Measurements from ENCODE around the gene LHX3.

Gene LHX3

GRCh38 chr9:136251264-136252115, 46.6 kb upstream of the LHX3 start:
- no peaks in the 10 kb centered on the region for H3K79me1 ChIP-seq (ENCODE audit: low read length)
- no peak for DNase-seq
- WGBS (ENCODE audit: extremely low coverage, insufficient coverage, insufficient read length) = no CpG with 5 or more reads among the region's 50 CpGs
- H3K4me3 ChIP-seq (ENCODE audit: low read depth, low read length) = no peak overlapping the region
- H3K4me1 ChIP-seq (ENCODE audit: control insufficient read depth in 1 of 2, insufficient read depth in 2 of 2, low read length in 2 of 2) = peaks cover 3 to 5% of the 10 kb centered on the region in 2 experiments
- no peaks in the 10 kb centered on the region for H3K9me3 ChIP-seq (ENCODE audit: insufficient read depth, low read depth, low read length)
- H4K12ac ChIP-seq (ENCODE audit: low read depth, low read length) = no peak overlapping the region
- H3K23ac ChIP-seq (ENCODE audit: low read length) = no peak overlapping the region
- no peak overlapping the region for H3K9ac ChIP-seq (ENCODE audit: low read length)
- no peak overlapping the region for H2AK5ac ChIP-seq (ENCODE audit: low read length)
- no peak overlapping the region for H4K91ac ChIP-seq (ENCODE audit: low read depth, low read length)
- H3K36me3 ChIP-seq (ENCODE audit: control insufficient read depth in 1 of 2, insufficient read depth in 2 of 2, low read length in 2 of 2) = no peaks in the 10 kb centered on the region
- H3K4me2 ChIP-seq (ENCODE audit: low read length) = no peak overlapping the region
- no peak overlapping the region for H3K14ac ChIP-seq (ENCODE audit: low read length)
- no peak overlapping the region for H3K27ac ChIP-seq (ENCODE audit: low read depth, low read length)
- no peak overlapping the region for H3K4ac ChIP-seq (ENCODE audit: low read depth, low read length)
- no peaks in the 10 kb centered on the region for H3K27me3 ChIP-seq (ENCODE audit: insufficient read depth, low read length)
- no peaks in the 10 kb centered on the region for H3K79me2 ChIP-seq (ENCODE audit: control insufficient read depth, insufficient read depth, low read length, poor library complexity)
- no peak overlapping the region for H4K8ac ChIP-seq (ENCODE audit: low read depth, low read length)
- no peak overlapping the region for H2BK5ac ChIP-seq (ENCODE audit: low read depth, low read length, poor library complexity)
- H3K18ac ChIP-seq (ENCODE audit: low read length) = no peak overlapping the region
- H2BK120ac ChIP-seq (ENCODE audit: insufficient read depth, low read length, poor library complexity) = no peak overlapping the region
- H2BK12ac ChIP-seq (ENCODE audit: low read length) = no peak overlapping the region
- no peak overlapping the region for H2AFZ ChIP-seq (ENCODE audit: insufficient read depth, low read length, poor library complexity)

- Histone ChIP-seq H2BK5ac (ENCODE audit: low read depth, low read length, poor library complexity) (no peak overlapping the region), H3K9me3 (ENCODE audit: insufficient read depth, low read depth, low read length) (no peaks in the 10 kb centered on the region), H3K27me3 (ENCODE audit: insufficient read depth, low read length) (no peaks in the 10 kb centered on the region)
Measured at GRCh38 chr9:136250676-136251075, 45.7 kb upstream of the LHX3 start.

GRCh38 chr9:136249877-136250559, 45.1 kb upstream of the LHX3 start:
- H2AFZ ChIP-seq (ENCODE audit: insufficient read depth, low read length, poor library complexity) = no peak overlapping the region
- H3K9ac ChIP-seq (ENCODE audit: low read length) = no peak overlapping the region

More at GRCh38 chr9:136250676-136251075, 45.7 kb upstream of the LHX3 start:
- Histone ChIP-seq H4K8ac (ENCODE audit: low read depth, low read length) (no peak overlapping the region), H3K4me2 (ENCODE audit: low read length) (no peak overlapping the region), H3K4me1 (ENCODE audit: control insufficient read depth in 1 of 2, insufficient read depth in 2 of 2, low read length in 2 of 2) (peaks cover 3 to 5% of the 10 kb centered on the region in 2 experiments), H3K79me2 (ENCODE audit: control insufficient read depth, insufficient read depth, low read length, poor library complexity) (no peaks in the 10 kb centered on the region), H3K18ac (ENCODE audit: low read length) (no peak overlapping the region), H4K12ac (ENCODE audit: low read depth, low read length) (no peak overlapping the region), H2BK12ac (ENCODE audit: low read length) (no peak overlapping the region), H3K9ac (ENCODE audit: low read length) (no peak overlapping the region), H3K79me1 (ENCODE audit: low read length) (no peaks in the 10 kb centered on the region), H2AFZ (ENCODE audit: insufficient read depth, low read length, poor library complexity) (no peak overlapping the region), H3K14ac (ENCODE audit: low read length) (no peak overlapping the region), H2AK5ac (ENCODE audit: low read length) (no peak overlapping the region), H3K23ac (ENCODE audit: low read length) (no peak overlapping the region), H2BK120ac (ENCODE audit: insufficient read depth, low read length, poor library complexity) (no peak overlapping the region), H3K36me3 (ENCODE audit: control insufficient read depth in 1 of 2, insufficient read depth in 2 of 2, low read length in 2 of 2) (no peaks in the 10 kb centered on the region), H3K27ac (ENCODE audit: low read depth, low read length) (no peak overlapping the region), H3K4ac (ENCODE audit: low read depth, low read length) (no peak overlapping the region), H3K4me3 (ENCODE audit: low read depth, low read length) (no peak overlapping the region), H4K91ac (ENCODE audit: low read depth, low read length) (no peak overlapping the region)
- WGBS (ENCODE audit: extremely low coverage, insufficient coverage, insufficient read length) = no CpG with 5 or more reads among the region's 10 CpGs
- DNase-seq = no peak

GRCh38 chr9:136248951-136249876, 44.3 kb upstream of the LHX3 start:
- Histone ChIP-seq H4K8ac (ENCODE audit: low read depth, low read length) (no peak overlapping the region), H3K4ac (ENCODE audit: low read depth, low read length) (no peak overlapping the region), H3K4me3 (ENCODE audit: low read depth, low read length) (no peak overlapping the region), H3K79me1 (ENCODE audit: low read length) (no peaks in the 10 kb centered on the region), H4K91ac (ENCODE audit: low read depth, low read length) (no peak overlapping the region), H3K14ac (ENCODE audit: low read length) (no peak overlapping the region), H2BK12ac (ENCODE audit: low read length) (no peak overlapping the region), H2AFZ (ENCODE audit: insufficient read depth, low read length, poor library complexity) (no peak overlapping the region), H2AK5ac (ENCODE audit: low read length) (no peak overlapping the region), H3K9ac (ENCODE audit: low read length) (no peak overlapping the region), H3K4me1 (ENCODE audit: control insufficient read depth in 1 of 2, insufficient read depth in 2 of 2, low read length in 2 of 2) (peaks cover 9 to 12% of the 10 kb centered on the region in 2 experiments), H3K4me2 (ENCODE audit: low read length) (no peak overlapping the region), H3K79me2 (ENCODE audit: control insufficient read depth, insufficient read depth, low read length, poor library complexity) (no peaks in the 10 kb centered on the region), H3K18ac (ENCODE audit: low read length) (no peak overlapping the region), H3K36me3 (ENCODE audit: control insufficient read depth in 1 of 2, insufficient read depth in 2 of 2, low read length in 2 of 2) (no peaks in the 10 kb centered on the region), H4K12ac (ENCODE audit: low read depth, low read length) (no peak overlapping the region), H3K27ac (ENCODE audit: low read depth, low read length) (no peak overlapping the region), H2BK120ac (ENCODE audit: insufficient read depth, low read length, poor library complexity) (no peak overlapping the region), H3K9me3 (ENCODE audit: insufficient read depth, low read depth, low read length) (no peaks in the 10 kb centered on the region), H3K27me3 (ENCODE audit: insufficient read depth, low read length) (no peaks in the 10 kb centered on the region), H2BK5ac (ENCODE audit: low read depth, low read length, poor library complexity) (no peak overlapping the region), H3K23ac (ENCODE audit: low read length) (no peak overlapping the region)
- WGBS (ENCODE audit: extremely low coverage, insufficient coverage, insufficient read length) = no CpG with 5 or more reads among the region's 30 CpGs
- no peak for DNase-seq

More at GRCh38 chr9:136249877-136250559, 45.1 kb upstream of the LHX3 start:
- no peaks in the 10 kb centered on the region for H3K9me3 ChIP-seq (ENCODE audit: insufficient read depth, low read depth, low read length)
- no peak overlapping the region for H4K8ac ChIP-seq (ENCODE audit: low read depth, low read length)
- H3K79me1 ChIP-seq (ENCODE audit: low read length) = no peaks in the 10 kb centered on the region
- H3K36me3 ChIP-seq (ENCODE audit: control insufficient read depth in 1 of 2, insufficient read depth in 2 of 2, low read length in 2 of 2) = no peaks in the 10 kb centered on the region
- H3K79me2 ChIP-seq (ENCODE audit: control insufficient read depth, insufficient read depth, low read length, poor library complexity) = no peaks in the 10 kb centered on the region
- H3K23ac ChIP-seq (ENCODE audit: low read length) = no peak overlapping the region
- no peak overlapping the region for H3K14ac ChIP-seq (ENCODE audit: low read length)
- H2AK5ac ChIP-seq (ENCODE audit: low read length) = no peak overlapping the region
- peaks cover 4 to 6% of the 10 kb centered on the region in 2 experiments for H3K4me1 ChIP-seq (ENCODE audit: control insufficient read depth in 1 of 2, insufficient read depth in 2 of 2, low read length in 2 of 2)
- H3K18ac ChIP-seq (ENCODE audit: low read length) = no peak overlapping the region
- no peak overlapping the region for H3K4ac ChIP-seq (ENCODE audit: low read depth, low read length)
- H2BK120ac ChIP-seq (ENCODE audit: insufficient read depth, low read length, poor library complexity) = no peak overlapping the region
- no peak overlapping the region for H4K12ac ChIP-seq (ENCODE audit: low read depth, low read length)
- no peak overlapping the region for H3K4me2 ChIP-seq (ENCODE audit: low read length)
- no peak for DNase-seq
- H3K27me3 ChIP-seq (ENCODE audit: insufficient read depth, low read length) = no peaks in the 10 kb centered on the region
- no peak overlapping the region for H2BK12ac ChIP-seq (ENCODE audit: low read length)
- H3K27ac ChIP-seq (ENCODE audit: low read depth, low read length) = no peak overlapping the region
- WGBS (ENCODE audit: extremely low coverage, insufficient coverage, insufficient read length) = no CpG with 5 or more reads among the region's 30 CpGs
- H3K4me3 ChIP-seq (ENCODE audit: low read depth, low read length) = no peak overlapping the region
- no peak overlapping the region for H2BK5ac ChIP-seq (ENCODE audit: low read depth, low read length, poor library complexity)
- H4K91ac ChIP-seq (ENCODE audit: low read depth, low read length) = no peak overlapping the region
